Loucy (cell line): ENCODE measurements around the gene EPHB1.

Experiments
- H2AFZ ChIP-seq: fragments of 200-600 bp; sonication (generic); 2 replicates; pipeline ENCODE4 v1.6.0; 2016; ENCODE audit warnings: antibody characterized with exemption, mild to moderate bottlenecking, low read length, moderate library complexity
- H3F3A ChIP-seq: fragments of 200-600 bp; 2 replicates; pipeline ENCODE4 v1.6.0; 2016; ENCODE audit warnings: antibody characterized with exemption, low read depth, mild to moderate bottlenecking
- H3K27me3 ChIP-seq: fragments of 200-600 bp; sonication (generic); 2 replicates; pipeline ENCODE4 v1.6.1; 2014; ENCODE audit warnings: low read length, mild to moderate bottlenecking; ENCODE audit not compliant: insufficient read depth, poor library complexity, severe bottlenecking
- H3K36me3 ChIP-seq: fragments of 200-600 bp; sonication (generic); 2 replicates; pipeline ENCODE4 v1.6.1; 2016; ENCODE audit warnings: low read length; ENCODE audit not compliant: insufficient read depth
- H3K4me1 ChIP-seq: fragments of 200-600 bp; sonication (generic); 2 replicates; pipeline ENCODE4 v1.5.1; 2014; ENCODE audit warnings: low read length, mild to moderate bottlenecking; ENCODE audit not compliant: insufficient read depth, poor library complexity, severe bottlenecking
- H3K4me2 ChIP-seq: fragments of 200-600 bp; sonication (generic); 2 replicates; pipeline ENCODE4 v1.6.0; 2014; ENCODE audit warnings: antibody characterized with exemption, low read length, low read depth, mild to moderate bottlenecking; ENCODE audit not compliant: poor library complexity, severe bottlenecking
- H3K4me3 ChIP-seq: fragments of 200-600 bp; sonication (generic); 2 replicates; pipeline ENCODE4 v1.5.1; 2014; ENCODE audit warnings: low read length, mild to moderate bottlenecking, mixed read lengths; ENCODE audit not compliant: poor library complexity, severe bottlenecking
- H3K79me2 ChIP-seq: fragments of 200-600 bp; sonication (generic); 2 replicates; pipeline ENCODE4 v1.6.1; 2014; ENCODE audit warnings: low read length; ENCODE audit not compliant: insufficient read depth
- H3K9ac ChIP-seq: fragments of 200-600 bp; sonication (generic); 2 replicates; pipeline ENCODE4 v1.6.0; 2014; ENCODE audit warnings: mild to moderate bottlenecking, low read depth, low read length, moderate library complexity; ENCODE audit not compliant: poor library complexity, severe bottlenecking
- H3K9me2 ChIP-seq: fragments of 200-600 bp; sonication (generic); replicated peaks from 2 replicates; pipeline ENCODE4 v1.6.1; 2016; ENCODE audit warnings: low read depth, low read length, mixed read lengths
- H3K9me3 ChIP-seq: fragments of 200-600 bp; sonication (generic); 2 replicates; pipeline ENCODE4 v1.6.1; 2014; ENCODE audit warnings: mild to moderate bottlenecking, antibody characterized with exemption, low read length, low read depth; ENCODE audit not compliant: insufficient read depth
- H4K20me1 ChIP-seq: fragments of 200-600 bp; sonication (generic); 2 replicates; pipeline ENCODE4 v1.6.0; 2014; ENCODE audit warnings: antibody characterized with exemption, low read length, mild to moderate bottlenecking; ENCODE audit not compliant: insufficient read depth, poor library complexity, severe bottlenecking
- EZH2phosphoT487 ChIP-seq: fragments of 200-600 bp; IDR thresholded peaks from 2 replicates; pipeline ENCODE4 v1.6.1; 2018; ENCODE audit warnings: antibody characterized with exemption, mild to moderate bottlenecking, moderate library complexity, borderline replicate concordance
- TF ChIP-seq, protein P1 (sequence below): fragments of 200-600 bp; sonication (generic); conservative IDR thresholded peaks from 2 replicates; pipeline ENCODE4 v1.5.1; 2014; ENCODE audit warnings: mild to moderate bottlenecking, antibody characterized with exemption, low read length

The EPHB1 gene

DNA sequence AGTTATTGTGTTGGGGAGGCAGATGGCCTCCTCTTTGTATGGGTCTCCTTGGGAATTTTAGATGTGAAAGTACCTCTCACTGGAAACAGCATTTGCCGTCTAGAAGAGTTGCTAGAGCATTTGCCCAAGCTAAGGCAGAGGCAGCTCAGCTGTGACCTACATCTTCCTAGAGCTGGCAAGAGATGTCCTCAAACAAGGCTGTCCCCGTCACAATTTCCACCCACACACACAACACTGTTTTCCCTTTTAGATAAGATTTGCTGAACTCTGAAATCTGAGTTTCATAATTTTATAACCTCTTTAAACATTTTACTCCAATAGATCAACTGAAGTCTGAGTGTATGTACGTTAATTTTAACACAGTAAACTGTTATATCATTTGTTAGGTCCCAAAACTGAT is 352.6 kb downstream of the EPHB1 start:
- H3K4me3 ChIP-seq, result no peak overlapping the region
- no peaks in the 10 kb centered on the region for H3K9me3 ChIP-seq
- TF ChIP-seq, protein P1, sequence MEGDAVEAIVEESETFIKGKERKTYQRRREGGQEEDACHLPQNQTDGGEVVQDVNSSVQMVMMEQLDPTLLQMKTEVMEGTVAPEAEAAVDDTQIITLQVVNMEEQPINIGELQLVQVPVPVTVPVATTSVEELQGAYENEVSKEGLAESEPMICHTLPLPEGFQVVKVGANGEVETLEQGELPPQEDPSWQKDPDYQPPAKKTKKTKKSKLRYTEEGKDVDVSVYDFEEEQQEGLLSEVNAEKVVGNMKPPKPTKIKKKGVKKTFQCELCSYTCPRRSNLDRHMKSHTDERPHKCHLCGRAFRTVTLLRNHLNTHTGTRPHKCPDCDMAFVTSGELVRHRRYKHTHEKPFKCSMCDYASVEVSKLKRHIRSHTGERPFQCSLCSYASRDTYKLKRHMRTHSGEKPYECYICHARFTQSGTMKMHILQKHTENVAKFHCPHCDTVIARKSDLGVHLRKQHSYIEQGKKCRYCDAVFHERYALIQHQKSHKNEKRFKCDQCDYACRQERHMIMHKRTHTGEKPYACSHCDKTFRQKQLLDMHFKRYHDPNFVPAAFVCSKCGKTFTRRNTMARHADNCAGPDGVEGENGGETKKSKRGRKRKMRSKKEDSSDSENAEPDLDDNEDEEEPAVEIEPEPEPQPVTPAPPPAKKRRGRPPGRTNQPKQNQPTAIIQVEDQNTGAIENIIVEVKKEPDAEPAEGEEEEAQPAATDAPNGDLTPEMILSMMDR, result no peak
- no peak for TF ChIP-seq EZH2phosphoT487
- no peaks in the 10 kb centered on the region for H3F3A ChIP-seq
- H3K9me2 ChIP-seq, result no peaks in the 10 kb centered on the region
- no peaks in the 10 kb centered on the region for H4K20me1 ChIP-seq
- no peak overlapping the region for H3K4me2 ChIP-seq
- H3K27me3 ChIP-seq, result no peaks in the 10 kb centered on the region
- H2AFZ ChIP-seq, result no peak overlapping the region
- H3K9ac ChIP-seq, result no peak overlapping the region
- no peaks in the 10 kb centered on the region for H3K79me2 ChIP-seq
- H3K36me3 ChIP-seq, result no peaks in the 10 kb centered on the region
- H3K4me1 ChIP-seq, result no peaks in the 10 kb centered on the region

DNA sequence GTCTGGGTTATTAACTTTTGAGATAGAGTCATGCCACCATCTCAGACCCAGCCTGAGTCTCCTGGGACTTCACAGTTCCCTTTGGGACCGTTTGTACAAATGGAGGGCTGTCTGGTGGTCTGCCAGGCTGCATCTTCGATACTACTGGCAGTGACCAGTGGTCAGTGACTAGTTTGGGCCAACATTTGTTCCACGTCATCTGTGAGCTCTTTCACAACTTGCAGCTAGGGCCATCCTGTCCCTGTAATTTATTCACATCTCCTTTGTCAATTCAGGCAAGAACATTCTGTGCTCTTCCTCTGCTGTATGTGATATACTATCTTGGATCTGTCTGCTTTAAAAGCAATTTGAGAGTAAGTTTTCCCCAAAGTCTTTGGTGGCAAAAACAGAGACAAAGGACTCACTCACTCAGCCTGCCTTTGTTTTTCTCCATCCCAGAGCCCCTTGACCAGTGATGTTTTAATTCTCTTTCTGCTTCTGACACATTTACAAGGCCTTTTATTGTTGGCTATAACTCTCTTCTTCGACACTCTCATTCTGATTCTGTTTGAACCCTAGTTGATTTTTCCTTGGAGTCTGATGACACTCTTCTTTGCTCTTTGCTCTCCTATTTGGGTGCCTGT is 353.4 kb downstream of the EPHB1 start:
- no peaks in the 10 kb centered on the region for H3K9me3 ChIP-seq
- H3K4me1 ChIP-seq, result no peaks in the 10 kb centered on the region
- no peaks in the 10 kb centered on the region for H4K20me1 ChIP-seq
- H3F3A ChIP-seq, result no peaks in the 10 kb centered on the region
- H2AFZ ChIP-seq, result no peak overlapping the region
- H3K9ac ChIP-seq, result no peak overlapping the region
- H3K4me2 ChIP-seq, result no peak overlapping the region
- H3K79me2 ChIP-seq, result no peaks in the 10 kb centered on the region
- no peak overlapping the region for H3K4me3 ChIP-seq
- H3K9me2 ChIP-seq, result no peaks in the 10 kb centered on the region
- H3K27me3 ChIP-seq, result no peaks in the 10 kb centered on the region
- H3K36me3 ChIP-seq, result no peaks in the 10 kb centered on the region
- no peak for TF ChIP-seq EZH2phosphoT487
- TF ChIP-seq, protein P1, result no peak

DNA sequence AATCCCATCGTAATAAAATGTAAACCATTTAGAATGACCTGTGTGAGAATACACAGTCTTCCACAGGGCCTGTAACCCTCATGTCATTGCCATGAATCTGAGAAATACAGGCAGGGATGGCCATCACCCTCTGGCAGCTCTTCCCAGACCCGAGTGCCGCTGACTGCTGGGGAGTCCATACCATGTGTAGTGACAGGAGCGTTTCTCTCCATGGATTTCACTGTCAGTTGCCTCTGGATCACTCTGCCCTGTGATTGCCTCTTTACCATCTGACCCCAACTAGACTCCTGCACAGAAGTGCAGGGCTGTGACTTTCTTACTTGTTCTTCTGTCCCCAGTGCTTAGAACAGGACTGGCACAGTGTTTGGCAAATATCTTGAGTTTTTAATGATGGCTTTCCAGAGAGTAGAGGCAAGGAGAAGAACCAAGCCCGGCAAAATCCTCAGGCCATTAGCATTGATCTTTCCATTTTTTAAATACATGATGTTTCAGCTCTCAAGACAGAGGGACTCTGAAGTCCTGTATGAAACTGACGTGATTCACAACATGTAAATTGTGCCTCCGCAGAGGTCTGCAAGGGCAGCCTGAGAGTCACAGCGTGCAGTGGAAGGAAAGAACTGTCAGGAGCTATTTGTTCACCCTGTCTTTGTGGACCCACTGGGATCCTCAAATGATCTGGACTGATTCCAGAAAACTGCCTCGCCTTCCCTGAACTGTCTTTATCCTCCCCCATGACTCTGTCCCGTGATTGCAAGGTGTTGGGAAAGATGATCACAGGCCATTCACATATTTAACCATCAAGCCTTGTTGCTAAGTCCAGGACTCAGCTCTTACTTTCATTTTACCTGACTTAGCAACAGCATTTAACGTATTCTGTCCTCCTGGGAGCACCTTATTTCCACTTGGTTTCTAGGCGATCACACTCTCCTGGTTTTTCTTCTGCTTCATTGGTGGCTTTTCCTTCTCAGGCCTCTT is 354.9 kb downstream of the EPHB1 start:
- Histone ChIP-seq H3K4me2 (no peak overlapping the region), H4K20me1 (no peaks in the 10 kb centered on the region), H3K9me3 (no peaks in the 10 kb centered on the region; the same call in 1 of the 2 replicates), H2AFZ (no peak overlapping the region), H3F3A (no peaks in the 10 kb centered on the region), H3K79me2 (no peaks in the 10 kb centered on the region), H3K9me2 (no peaks in the 10 kb centered on the region), H3K4me1 (no peaks in the 10 kb centered on the region), H3K4me3 (no peak overlapping the region), H3K9ac (no peak overlapping the region), H3K27me3 (no peaks in the 10 kb centered on the region), H3K36me3 (no peaks in the 10 kb centered on the region)
- no peak for TF ChIP-seq EZH2phosphoT487
- TF ChIP-seq, protein P1, result no peak
